HepG2 (cell line): ENCODE measurements around the gene GALNT9. TPM values are rescaled to one million over a fixed set of nuclear protein-coding genes. Genes with fewer than 3 reads are reported as not detected.

Source experiments
- ATAC-seq: fragments of 200-7000 bp; cut with Tn5 transposase; 3 replicates; pipeline ENCODE4 v1.9.1; 2020; ENCODE audit warnings: mild to moderate bottlenecking, moderate library complexity
- BruUV-seq: library from RNA; stranded (reverse); fragments of 400-500 nt; replicated peaks from 2 replicates; lab custom pipeline; 2021; lab: Mats Ljungman, UMichigan
- CTCF ChIA-PET: fragments of 300-600 bp; formaldehyde crosslinking; extraction: SDS; loops from one replicate; lab custom pipeline; 2021; ENCODE audit warnings: low total read pairs, inconsistent platforms, low intra/inter-chr PET ratio; lab: Yijun Ruan, JAX
- POLR2A ChIA-PET: fragments of 350-600 bp; sonication (Branson Sonifier 250); formaldehyde crosslinking; loops from one replicate; lab custom pipeline; 2020; ENCODE audit warnings: antibody characterized with exemption, inconsistent platforms; lab: Yijun Ruan, JAX
- DNase-seq: peaks from one replicate; pipeline ENCODE4 v3.0.0-alpha.2; 2015; ENCODE audit warnings: low spot score
- FAIRE-seq: peaks from 3 replicates; lab custom pipeline; 2011; peaks lifted over from hg19 to GRCh38; lab: Jason Lieb, UNC
- H2AFZ ChIP-seq: one replicate; pipeline ENCODE4 v1.6.1; 2011; ENCODE audit warnings: low read length, inconsistent platforms
- H3K27ac ChIP-seq: fragments of 300-600 bp; 3 replicates; pipeline ENCODE4 v1.8.0; 2011; ENCODE audit warnings: mixed run types, mild to moderate bottlenecking, mixed read lengths, low read length, inconsistent platforms; ENCODE audit not compliant: insufficient read depth; ENCODE audit errors: extremely low read length
- H3K27me3 ChIP-seq, 2 experiments: fragments of 200-600 bp in 1 of 2; 2 replicates in 1 of 2; 3 replicates in 1 of 2; pipeline versions ENCODE4 v1.6.0 to v1.8.0; 2011; ENCODE audit warnings: low read length in 2 of 2, mild to moderate bottlenecking in 2 of 2, moderate library complexity in 2 of 2, inconsistent platforms in 1 of 2; ENCODE audit not compliant: insufficient read depth in 2 of 2, control insufficient read depth in 1 of 2
- H3K36me3 ChIP-seq, 2 experiments: fragments of 200-600 bp in 1 of 2; replicated peaks in 1 of 2; 2 replicates in 1 of 2; 3 replicates in 1 of 2; pipeline versions ENCODE4 v1.5.1 to v1.8.0; 2011; ENCODE audit warnings: low read length in 2 of 2, inconsistent platforms in 1 of 2; ENCODE audit not compliant: insufficient read depth in 2 of 2, control insufficient read depth in 1 of 2
- H3K4me1 ChIP-seq: 2 replicates; pipeline ENCODE4 v1.5.1; 2012; ENCODE audit warnings: low read length, inconsistent platforms; ENCODE audit not compliant: insufficient read depth
- H3K4me2 ChIP-seq: 2 replicates; pipeline ENCODE4 v1.6.0; 2011; ENCODE audit warnings: low read depth, low read length, inconsistent platforms
- H3K4me3 ChIP-seq, 3 experiments: fragments of 200-600 bp in 1 of 3; sonication (generic), shearing (Covaris generic) in 1 of 3; replicated peaks in 1 of 3; 2 replicates each; pipeline ENCODE4 v1.5.1; 2011 to 2016; ENCODE audit warnings: low read length in 3 of 3, inconsistent platforms in 2 of 3, low read depth in 2 of 3, mild to moderate bottlenecking in 2 of 3, control low read depth in 1 of 3, mixed read lengths in 1 of 3; ENCODE audit not compliant: insufficient read depth in 1 of 3
- H3K79me2 ChIP-seq: one replicate; pipeline ENCODE4 v1.6.1; 2011; ENCODE audit warnings: low read length, inconsistent platforms; ENCODE audit not compliant: insufficient read depth
- H3K9ac ChIP-seq: 2 replicates; pipeline ENCODE4 v1.6.0; 2011; ENCODE audit warnings: mild to moderate bottlenecking, low read depth, low read length, inconsistent platforms; ENCODE audit not compliant: insufficient read depth
- H3K9me3 ChIP-seq: 2 replicates; pipeline ENCODE4 v1.5.1; 2012; ENCODE audit warnings: mild to moderate bottlenecking, low read length
- H4K20me1 ChIP-seq: 2 replicates; pipeline ENCODE4 v1.6.0; 2011; ENCODE audit warnings: inconsistent platforms, mild to moderate bottlenecking, low read length, moderate library complexity; ENCODE audit not compliant: insufficient read depth
- ARNT2 ChIP-seq: sonication (generic); formaldehyde crosslinking; IDR thresholded peaks from 2 replicates; pipeline ENCODE4 v1.8.0; 2022; ENCODE audit warnings: mild to moderate bottlenecking, low read depth, missing genetic modification reagents, moderate library complexity
- ATRX ChIP-seq: sonication (generic); formaldehyde crosslinking; IDR thresholded peaks from 2 replicates; pipeline ENCODE4 v1.4.0; 2020; ENCODE audit warnings: missing genetic modification reagents, borderline replicate concordance
- BCLAF1 ChIP-seq: fragments of 450-650 bp; IDR thresholded peaks from 2 replicates; pipeline ENCODE4 v1.6.1; 2017; ENCODE audit warnings: mild to moderate bottlenecking
- DNMT1 ChIP-seq: sonication (generic); formaldehyde crosslinking; IDR thresholded peaks from 2 replicates; pipeline ENCODE4 v1.5.1; 2020; ENCODE audit warnings: mild to moderate bottlenecking, missing genetic modification reagents
- DRAP1 ChIP-seq: IDR thresholded peaks from 2 replicates; pipeline ENCODE4 v1.6.1; 2016; ENCODE audit warnings: missing genetic modification reagents, missing compliant biosample characterization
- E2F1 ChIP-seq: sonication (generic); formaldehyde crosslinking; IDR thresholded peaks from 2 replicates; pipeline ENCODE4 v1.5.0; 2020; ENCODE audit warnings: missing genetic modification reagents
- GATAD1 ChIP-seq: IDR thresholded peaks from 2 replicates; pipeline ENCODE4 v1.6.1; 2016; ENCODE audit warnings: missing genetic modification reagents, missing compliant biosample characterization
- JUN ChIP-seq: sonication (generic); formaldehyde crosslinking; IDR thresholded peaks from 2 replicates; pipeline ENCODE4 v1.4.0; 2020; ENCODE audit warnings: mild to moderate bottlenecking, missing genetic modification reagents
- MXD3 ChIP-seq: IDR thresholded peaks from 2 replicates; pipeline ENCODE4 v1.6.1; 2016; ENCODE audit warnings: mild to moderate bottlenecking, missing biosample characterization, missing genetic modification reagents
- RBM39 ChIP-seq: fragments of 200-400 bp; formaldehyde crosslinking; IDR thresholded peaks from one replicate; pipeline ENCODE4 v1.6.1; 2018; ENCODE audit warnings: antibody characterized with exemption, mild to moderate bottlenecking, low read depth, low read length; ENCODE audit not compliant: poor library complexity, severe bottlenecking
- SIN3B ChIP-seq: fragments of 150-350 bp; IDR thresholded peaks from 2 replicates; pipeline ENCODE4 v1.6.1; 2014; ENCODE audit warnings: low read length
- ZMYM4 ChIP-seq: sonication (generic); formaldehyde crosslinking; IDR thresholded peaks from 2 replicates; pipeline ENCODE4 v1.8.1; 2023; ENCODE audit warnings: mild to moderate bottlenecking, missing genetic modification reagents
- ZNF446 ChIP-seq: sonication (generic); formaldehyde crosslinking; IDR thresholded peaks from 2 replicates; pipeline ENCODE4 v1.5.0; 2020; ENCODE audit warnings: mild to moderate bottlenecking, missing genetic modification reagents
- ZNF530 ChIP-seq: sonication (generic); formaldehyde crosslinking; IDR thresholded peaks from 2 replicates; pipeline ENCODE4 v1.5.0; 2020; ENCODE audit warnings: low read depth, mild to moderate bottlenecking, missing genetic modification reagents
- ZNF724P ChIP-seq: sonication (generic); formaldehyde crosslinking; IDR thresholded peaks from 2 replicates; pipeline ENCODE4 v1.8.0; 2022; ENCODE audit warnings: missing genetic modification reagents, borderline replicate concordance
- ZNF75D ChIP-seq: sonication (generic); formaldehyde crosslinking; IDR thresholded peaks from 2 replicates; pipeline ENCODE4 v1.8.1; 2023; ENCODE audit warnings: missing genetic modification reagents, mild to moderate bottlenecking, borderline replicate concordance
- WGBS: methylation state at CpG from one replicate; pipeline ENCODE4 v1.1.6; 2017; ENCODE audit warnings: low lambda C conversion rate; 5-methylcytosine and 5-hydroxymethylcytosine counted together
- in situ Hi-C: cut with HindIII; loops from 2 replicates; pipeline ENCODE4 v1.10.0; 2017; ENCODE audit warnings: low pct_unique_long_range_greater_than_20kb; ENCODE audit not compliant: extremely low pct_ligation_motif_present
- intact Hi-C: fragments of 100-400 bp; cut with micrococcal nuclease; formaldehyde crosslinking; loops from one replicate; pipeline ENCODE4 v1.10.0; 2022; ENCODE audit not compliant: unreplicated experiment
- polyA plus RNA-seq, 8 experiments: library from polyadenylated mRNA; depleted of rRNA in 3 of 8; stranded (reverse) in 7 of 8; unstranded in 1 of 8; fragments of >200 nt; fragmentation: Illumina TruSeq in 4 of 8; extraction: Trizol in 4 of 8; gene quantifications; 2 replicates each; pipeline versions ENCODE4 v1.2.1 to v1.2.3, GENCODE V29; 2011 to 2016; ENCODE audit warnings: low read depth in 4 of 8, missing spikeins in 1 of 8, mixed read lengths in 1 of 8; ENCODE audit not compliant: insufficient read depth in 1 of 8
- total RNA-seq, 5 experiments: library from RNA; depleted of rRNA; stranded (reverse); fragments of >200 nt; fragmentation: Illumina TruSeq; extraction: Trizol; gene quantifications; 2 replicates each; pipeline ENCODE4 v1.2.3, GENCODE V29; 2016; ENCODE audit warnings: low read depth in 1 of 5
- TF ChIP-seq, protein P1 (sequence below): sonication (generic); formaldehyde crosslinking; IDR thresholded peaks from 2 replicates; pipeline ENCODE4 v1.5.0; 2020; ENCODE audit warnings: missing genetic modification reagents, mild to moderate bottlenecking, borderline replicate concordance

Gene GALNT9
- total and polyA plus RNA-seq, 2 of the 13 experiments (the other 11 are each of a cell fraction or from before 2014, with no cell fraction given) = 0.04 TPM; not detected in 1

DNA sequence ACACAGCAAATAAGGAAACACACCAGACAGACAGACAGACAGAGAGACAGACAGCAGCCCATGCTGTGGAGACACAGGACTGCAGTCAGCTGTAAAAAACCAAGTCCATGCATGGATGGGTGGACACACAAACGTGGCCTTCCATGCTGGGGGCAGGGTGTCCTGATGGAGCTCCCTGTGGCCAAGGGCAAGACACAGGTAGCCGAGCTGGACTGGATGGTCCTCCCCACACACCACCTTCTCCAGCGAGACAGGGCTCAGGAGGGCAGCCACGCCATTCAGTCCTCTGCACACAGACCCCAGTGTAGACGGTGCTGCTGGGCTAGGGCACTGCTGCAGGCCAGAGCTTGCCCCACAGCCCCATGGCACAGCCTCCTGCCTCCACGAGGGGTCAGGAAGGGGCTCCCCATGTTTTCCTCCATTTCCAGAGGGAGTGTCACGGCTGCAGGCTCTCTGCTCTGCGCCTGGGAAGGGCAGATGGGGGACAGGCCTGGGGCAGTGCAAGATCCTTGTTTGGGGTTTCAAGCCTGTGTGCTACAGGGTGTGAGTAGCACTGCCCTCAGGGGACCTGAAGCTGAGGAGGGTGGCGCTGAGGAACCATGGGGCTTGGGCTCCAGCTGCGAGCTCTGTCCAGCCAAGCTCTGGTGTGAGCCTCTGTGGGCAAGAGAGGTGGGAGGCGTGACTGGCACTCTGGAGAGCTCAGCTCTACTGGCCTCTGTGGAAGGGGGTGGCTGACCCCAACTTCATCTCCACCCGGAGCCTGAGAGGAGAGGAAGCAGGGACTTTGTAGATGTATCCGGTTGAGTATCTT lies 67.9 kb downstream of the GALNT9 start:
- H3K9me3 ChIP-seq = no peaks in the 10 kb centered on the region
- intact Hi-C loops = no loop called here
- no peak overlapping the region for H3K4me3 ChIP-seq
- no peak overlapping the region for H2AFZ ChIP-seq
- POLR2A ChIA-PET = no interaction called here
- no TSS peak for BruUV-seq
- H3K9ac ChIP-seq = no peak overlapping the region
- CTCF ChIA-PET = no interaction called here
- ATAC-seq (peak; percentile 38), DNase-seq (no peak), FAIRE-seq (no peak)
- no peaks in the 10 kb centered on the region for H3K36me3 ChIP-seq
- peaks cover 17 to 95% of the 10 kb centered on the region in 2 experiments for H3K27me3 ChIP-seq
- no peaks in the 10 kb centered on the region for H3K4me1 ChIP-seq
- no peak overlapping the region for H3K27ac ChIP-seq
- TF ChIP-seq E2F1 (CRISPR knock-in tag) = no peak
- TF ChIP-seq ZNF446 (CRISPR knock-in tag) = no peak
- no peak for TF ChIP-seq DRAP1 (CRISPR knock-in tag)
- TF ChIP-seq SIN3B = no peak
- no peak for TF ChIP-seq RBM39
- no peak for TF ChIP-seq ZNF724P (CRISPR knock-in tag)
- no peak for TF ChIP-seq GATAD1 (CRISPR knock-in tag)
- no peak for TF ChIP-seq JUN (CRISPR knock-in tag)
- no peak for TF ChIP-seq ARNT2 (CRISPR knock-in tag)
- TF ChIP-seq, protein P1, sequence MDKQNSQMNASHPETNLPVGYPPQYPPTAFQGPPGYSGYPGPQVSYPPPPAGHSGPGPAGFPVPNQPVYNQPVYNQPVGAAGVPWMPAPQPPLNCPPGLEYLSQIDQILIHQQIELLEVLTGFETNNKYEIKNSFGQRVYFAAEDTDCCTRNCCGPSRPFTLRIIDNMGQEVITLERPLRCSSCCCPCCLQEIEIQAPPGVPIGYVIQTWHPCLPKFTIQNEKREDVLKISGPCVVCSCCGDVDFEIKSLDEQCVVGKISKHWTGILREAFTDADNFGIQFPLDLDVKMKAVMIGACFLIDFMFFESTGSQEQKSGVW (CRISPR knock-in tag) = no peak
- TF ChIP-seq ZMYM4 (CRISPR knock-in tag) = no peak
- no peak for TF ChIP-seq ZNF75D
- TF ChIP-seq MXD3 (CRISPR knock-in tag) = no peak
- TF ChIP-seq ZNF530 (CRISPR knock-in tag) = no peak
- TF ChIP-seq DNMT1 (CRISPR knock-in tag) = no peak
- no peak for TF ChIP-seq BCLAF1
- no peak for TF ChIP-seq ATRX (CRISPR knock-in tag)
- no peaks in the 10 kb centered on the region for H3K79me2 ChIP-seq
- in situ Hi-C loops = no loop called here
- no peaks in the 10 kb centered on the region for H4K20me1 ChIP-seq
- H3K4me2 ChIP-seq = no peak overlapping the region
- WGBS = 14% methylated on average over 7 of the region's 13 CpGs
